AG04449 (cell line): Measurements from ENCODE around the gene WDR62.
A peak's percentile ranks its signal among the peaks of the same experiment; 100 is the strongest.
"Not testable (repeated sequence)": the region's sequence is repeated elsewhere in the genome, so short reads cannot be mapped to it uniquely, and the experiment has no call there.

ENCODE experiments used
- CTCF ChIA-PET: fragments of 350-600 bp; formaldehyde crosslinking; extraction: SDS; loops from one replicate; lab custom pipeline; 2021; ENCODE audit warnings: antibody characterized with exemption; lab: Yijun Ruan, JAX
- POLR2A ChIA-PET: fragments of 400-600, 350-600 bp; formaldehyde crosslinking; extraction: SDS; loops from one replicate; lab custom pipeline; 2020; ENCODE audit warnings: antibody characterized with exemption, inconsistent platforms; lab: Yijun Ruan, JAX
- DNase-seq: peaks from one replicate; pipeline ENCODE4 v3.0.0-alpha.2; 2010; ENCODE audit warnings: low read depth, low spot score
- H3K4me3 ChIP-seq: 2 replicates; pipeline ENCODE4 v1.5.1; 2011; ENCODE audit warnings: low read depth, mild to moderate bottlenecking, control low read depth, low read length
- CTCF ChIP-seq: IDR thresholded peaks from one replicate; pipeline ENCODE4 v1.5.1; 2011; ENCODE audit warnings: mild to moderate bottlenecking, moderate library complexity, low read length, control low read depth, inconsistent platforms; ENCODE audit not compliant: insufficient read depth; ENCODE audit errors: missing control alignments

Gene WDR62

GRCh38 chr19:36058481-36059179 is 3.9 kb downstream of the WDR62 start:
- DNase-seq: no peak
- TF ChIP-seq CTCF: no peak
- CTCF ChIA-PET: interaction anchor here (0.6 to 4.8 kb wide), 10 partner anchors 12 to 180 kb away, joined by 3 to 69 read pairs (median 10); no protein-coding TSS in a partner anchor
- no peak overlapping the region for H3K4me3 ChIP-seq
- POLR2A ChIA-PET: no interaction called here

DNA sequence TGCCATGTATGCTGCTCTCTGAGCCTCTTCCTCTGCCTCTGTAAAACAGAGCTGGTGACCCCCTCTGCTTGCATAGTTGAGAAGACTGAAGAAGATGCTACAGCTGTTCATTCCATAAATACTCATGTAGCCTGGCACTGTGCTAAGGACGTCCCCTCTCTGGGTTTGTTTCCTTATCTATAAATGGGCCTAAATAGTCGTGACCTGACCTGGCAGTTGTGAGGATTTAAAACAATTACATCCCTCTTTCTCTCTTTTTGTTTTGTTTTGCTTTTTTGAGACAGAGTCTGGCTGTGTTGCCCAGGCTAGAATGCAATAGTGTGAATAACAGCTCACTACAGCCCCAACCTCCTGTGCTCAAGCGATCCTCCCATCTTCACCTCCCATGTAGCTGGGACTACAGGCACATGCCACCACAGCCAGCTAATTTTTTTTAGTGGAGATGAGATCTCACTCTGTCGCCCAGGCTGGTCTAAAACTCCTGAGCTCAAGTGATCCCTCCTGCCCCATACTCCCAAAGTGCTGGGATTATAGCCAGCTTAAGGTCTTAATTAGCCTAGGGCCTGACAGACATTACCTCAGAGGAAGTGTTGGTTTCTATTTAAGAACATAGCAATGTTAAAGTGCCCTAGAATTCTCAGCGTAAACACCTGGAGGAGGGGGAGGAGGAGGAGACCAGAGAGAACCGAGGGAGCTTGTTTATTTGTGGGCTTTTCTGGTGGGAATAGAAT is 4.6 kb downstream of the WDR62 start:
- ChIA-PET CTCF (interaction anchor here (0.6 to 4.8 kb wide), 12 partner anchors 11 to 180 kb away, joined by 3 to 69 read pairs (median 6); partner anchors contain the start of gene TBCB), POLR2A (no interaction called here)
- TF ChIP-seq CTCF: no peak
- DNase-seq: no peak
- no peak overlapping the region for H3K4me3 ChIP-seq

DNA sequence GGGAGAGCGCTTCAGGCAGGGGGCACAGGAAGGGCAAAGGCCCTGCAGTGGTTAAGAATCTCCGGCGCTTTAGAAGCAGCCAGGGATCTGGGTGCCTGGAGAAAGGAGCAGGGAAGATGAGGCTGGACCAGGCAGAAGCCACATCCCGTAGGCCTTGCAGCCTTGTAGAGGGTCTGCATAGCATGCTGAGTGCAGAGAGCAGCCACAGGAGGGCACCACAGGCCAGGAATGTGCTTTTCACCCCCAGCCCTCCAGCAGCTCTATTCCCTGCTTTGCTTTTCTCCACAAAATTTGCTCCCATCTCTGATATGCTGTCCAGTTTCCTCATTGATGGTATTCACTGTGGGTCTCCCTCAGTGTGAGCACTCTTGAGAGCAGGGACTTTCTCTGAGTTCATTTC is 5.7 kb downstream of the WDR62 start:
- H3K4me3 ChIP-seq: no peak overlapping the region
- no peak for DNase-seq
- CTCF ChIA-PET: interaction anchor here (0.7 to 4.8 kb wide), 15 partner anchors 10 to 117 kb away, joined by 3 to 69 read pairs (median 7); partner anchors contain the start of genes CLIP3, COX7A1 and TBCB
- POLR2A ChIA-PET: interaction anchor here (1.2 kb wide), 1 partner anchor 46 kb away, joined by 3 read pairs; no protein-coding TSS in a partner anchor
- peak; percentile 89 for TF ChIP-seq CTCF

DNA sequence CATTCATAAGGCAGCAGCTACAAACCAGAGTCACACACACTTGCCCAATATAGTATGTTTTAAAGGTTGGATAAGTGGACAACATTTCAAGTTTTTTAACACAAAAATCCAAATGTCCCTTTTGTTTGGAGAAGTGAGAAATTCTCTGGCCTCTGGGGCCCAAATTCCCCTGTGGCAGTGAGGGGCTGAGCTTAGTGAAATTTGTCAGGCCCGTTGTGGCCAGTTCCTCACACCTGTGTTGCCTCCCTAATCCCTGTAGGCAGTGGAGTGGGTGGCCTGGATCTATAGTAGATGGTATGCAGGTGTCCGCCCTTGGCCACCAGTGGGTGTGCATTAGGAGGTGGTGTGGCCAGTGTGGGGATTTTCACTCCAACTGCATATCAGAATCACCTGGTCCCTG is 6.7 kb downstream of the WDR62 start:
- no peak for TF ChIP-seq CTCF
- ChIA-PET POLR2A (interaction anchor here (0.6 to 1.2 kb wide), 2 partner anchors 45 to 1800 kb away, joined by 3 read pairs; no protein-coding TSS in a partner anchor), CTCF (interaction anchor here (0.8 to 4.8 kb wide), 13 partner anchors 9 to 173 kb away, joined by 3 to 69 read pairs (median 9); partner anchors contain the start of gene COX7A1)
- H3K4me3 ChIP-seq: no peak overlapping the region
- DNase-seq: no peak

DNA sequence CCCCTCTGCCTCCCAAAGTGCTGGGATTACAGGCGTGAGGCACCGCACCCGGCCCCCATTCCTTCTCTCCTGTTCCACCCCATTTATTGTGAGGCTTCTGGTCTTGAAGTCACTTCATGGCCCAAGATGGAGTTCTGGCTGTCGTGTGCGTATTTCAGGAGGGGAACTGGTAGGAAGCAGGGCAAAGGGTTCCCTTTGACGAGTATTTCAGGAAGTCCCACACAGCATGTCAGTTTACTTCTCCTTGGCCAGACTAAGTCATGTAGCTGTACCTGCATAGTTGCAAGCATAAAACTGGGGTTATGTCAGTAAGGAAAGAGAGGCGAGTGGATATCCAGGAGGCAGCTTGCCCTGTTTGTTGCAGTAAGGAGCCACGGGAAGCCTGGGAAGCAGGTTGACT is 10.1 kb downstream of the WDR62 start:
- ChIA-PET CTCF (interaction anchor here (3.6 kb wide), 1 partner anchor 9 kb away, joined by 18 read pairs; the partner anchor contains the start of genes THAP8 and WDR62), POLR2A (interaction anchor here (1.1 kb wide), 1 partner anchor 57 kb away, joined by 3 read pairs; the partner anchor contains the start of gene SYNE4)
- H3K4me3 ChIP-seq: no peak overlapping the region
- no peak for TF ChIP-seq CTCF
- DNase-seq: no peak

- H3K4me3 ChIP-seq: no peak overlapping the region
- CTCF ChIA-PET: interaction anchor here (1.2 to 3.6 kb wide), 2 partner anchors 12 to 102 kb away, joined by 3 to 18 read pairs; partner anchors contain the start of genes THAP8 and WDR62
These were observed 13.0 kb downstream of the WDR62 start for GRCh38 chr19:36067681-36068080.

GRCh38 chr19:36068810-36069499 is 14.3 kb downstream of the WDR62 start:
- DNase-seq, POLR2A ChIA-PET, H3K4me3 ChIP-seq: not testable (repeated sequence)
- CTCF ChIA-PET: interaction anchor here (2.6 kb wide), 1 partner anchor 9 kb away, joined by 20 read pairs; no protein-coding TSS in a partner anchor

More at GRCh38 chr19:36067681-36068080, 13.0 kb downstream of the WDR62 start:
- POLR2A ChIA-PET: no interaction called here
- DNase-seq: no peak
- no peak for TF ChIP-seq CTCF
